Prostate gland (tissue), 2 donors: Measurements from ENCODE around the gene SLFN12.
"Not testable (repeated sequence)": the region's sequence is repeated elsewhere in the genome, so short reads cannot be mapped to it uniquely, and the experiment has no call there.

Source experiments
- POLR2A ChIP-seq: fragments of 450-650 bp; IDR thresholded peaks from one replicate; pipeline ENCODE4 v1.6.1; 2016; ENCODE audit warnings: antibody characterized with exemption, mild to moderate bottlenecking
- TF ChIP-seq, protein P1 (sequence below), 4 experiments: fragments of 200-600 bp in 2 of 4; fragments of 450-650 bp in 2 of 4; sonication (generic) in 2 of 4; IDR thresholded peaks; 1 replicate in 3 of 4; 2 replicates in 1 of 4; pipeline ENCODE4 v1.5.1; 2016 to 2019; ENCODE audit warnings: antibody characterized with exemption in 4 of 4, mild to moderate bottlenecking in 2 of 4, moderate library complexity in 2 of 4

DNA sequence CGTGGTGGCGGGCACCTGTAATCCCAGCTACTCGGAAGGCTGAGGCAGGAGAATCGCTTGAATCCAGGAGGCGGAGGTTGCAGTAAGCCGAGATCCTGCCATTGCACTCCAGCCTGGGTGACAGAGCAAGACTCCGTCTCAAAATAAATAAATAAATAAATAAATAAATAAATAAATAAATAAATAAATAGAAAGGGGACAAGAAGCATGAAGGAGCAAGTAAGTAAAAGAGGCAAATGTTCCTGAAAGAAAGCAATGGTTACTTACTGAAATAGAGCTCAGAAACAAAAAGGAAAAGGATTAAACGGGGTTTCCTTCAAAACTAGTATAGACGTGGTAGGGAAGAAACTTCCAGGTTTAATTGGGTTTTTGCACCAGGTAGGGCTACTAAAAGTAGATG lies 11.2 kb downstream of the SLFN12 start:
- not testable (repeated sequence) for TF ChIP-seq POLR2A
- TF ChIP-seq, protein P1, sequence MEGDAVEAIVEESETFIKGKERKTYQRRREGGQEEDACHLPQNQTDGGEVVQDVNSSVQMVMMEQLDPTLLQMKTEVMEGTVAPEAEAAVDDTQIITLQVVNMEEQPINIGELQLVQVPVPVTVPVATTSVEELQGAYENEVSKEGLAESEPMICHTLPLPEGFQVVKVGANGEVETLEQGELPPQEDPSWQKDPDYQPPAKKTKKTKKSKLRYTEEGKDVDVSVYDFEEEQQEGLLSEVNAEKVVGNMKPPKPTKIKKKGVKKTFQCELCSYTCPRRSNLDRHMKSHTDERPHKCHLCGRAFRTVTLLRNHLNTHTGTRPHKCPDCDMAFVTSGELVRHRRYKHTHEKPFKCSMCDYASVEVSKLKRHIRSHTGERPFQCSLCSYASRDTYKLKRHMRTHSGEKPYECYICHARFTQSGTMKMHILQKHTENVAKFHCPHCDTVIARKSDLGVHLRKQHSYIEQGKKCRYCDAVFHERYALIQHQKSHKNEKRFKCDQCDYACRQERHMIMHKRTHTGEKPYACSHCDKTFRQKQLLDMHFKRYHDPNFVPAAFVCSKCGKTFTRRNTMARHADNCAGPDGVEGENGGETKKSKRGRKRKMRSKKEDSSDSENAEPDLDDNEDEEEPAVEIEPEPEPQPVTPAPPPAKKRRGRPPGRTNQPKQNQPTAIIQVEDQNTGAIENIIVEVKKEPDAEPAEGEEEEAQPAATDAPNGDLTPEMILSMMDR (IDR thresholded peaks at IDR 0.05): not testable (repeated sequence)
